Body of pancreas (tissue), 4 donors: ENCODE measurements around the gene TXNIP. TPM values are rescaled to one million over a fixed set of nuclear protein-coding genes. Genes with fewer than 3 reads are reported as not detected.

Source experiments
- ATAC-seq: fragments of 150-250 bp; one replicate; pipeline ENCODE4 v1.9.1; 2016
- DNase-seq, 4 donors: peaks; one replicate each; pipeline ENCODE4 v3.0.0-alpha.2; 2019
- H3K27ac ChIP-seq, 4 donors: fragments of 200-600 bp; sonication (generic); 1 replicate in 3 of 4; 2 replicates in 1 of 4; pipeline versions ENCODE4 v1.5.1 to v1.6.1; 2016 to 2019; ENCODE audit warnings: mild to moderate bottlenecking in 1 of 4, mixed read lengths in 1 of 4, moderate library complexity in 1 of 4
- H3K27me3 ChIP-seq, 2 donors: fragments of 200-600 bp; sonication (generic); one replicate each; pipeline ENCODE4 v1.6.0; 2016; ENCODE audit warnings: mild to moderate bottlenecking in 1 of 2
- H3K36me3 ChIP-seq, 2 donors: fragments of 200-600 bp; sonication (generic); replicated peaks in 1 of 2; 2 replicates each; pipeline ENCODE4 v1.5.1; 2016; ENCODE audit warnings: low read depth in 2 of 2; ENCODE audit not compliant: insufficient read depth in 1 of 2
- H3K4me1 ChIP-seq: fragments of 200-600 bp; sonication (generic); one replicate; pipeline ENCODE4 v1.6.0; 2016
- H3K4me3 ChIP-seq, 2 donors: fragments of 200-600 bp; sonication (generic); 1 replicate in 1 of 2; 2 replicates in 1 of 2; pipeline ENCODE4 v1.5.1; 2016 to 2019
- H3K9me3 ChIP-seq, 3 donors: fragments of 200-600 bp; sonication (generic); 1 replicate in 2 of 3; 2 replicates in 1 of 3; pipeline ENCODE4 v1.5.1; 2016
- POLR2A ChIP-seq, 3 donors: fragments of 450-650 bp; IDR thresholded peaks; one replicate each; pipeline ENCODE4 v1.6.1; 2016; ENCODE audit warnings: antibody characterized with exemption in 3 of 3, mild to moderate bottlenecking in 2 of 3
- WGBS, 2 donors: methylation state at CpG; one replicate each; pipeline ENCODE4 v1.1.5; 2017; 5-methylcytosine and 5-hydroxymethylcytosine counted together
- intact Hi-C: fragments of 100-400 bp; cut with DNase I; formaldehyde crosslinking; loops from one replicate; pipeline ENCODE4 v1.15.1; 2023
- total RNA-seq, 2 donors: library from RNA; depleted of rRNA; stranded (reverse); fragments of >200 nt; gene quantifications; one replicate each; pipeline ENCODE4 v1.1.0, GENCODE V29; 2016
- TF ChIP-seq, protein P1 (sequence below), 7 experiments: fragments of 450-650 bp in 4 of 7; fragments of 200-600 bp in 3 of 7; sonication (generic) in 3 of 7; IDR thresholded peaks; one replicate each; pipeline ENCODE4 v1.5.1; 2016 to 2019; ENCODE audit warnings: antibody characterized with exemption in 7 of 7

The TXNIP gene
- total RNA-seq, 2 donors from 2014 or later, result 414 to 820 TPM

DNA sequence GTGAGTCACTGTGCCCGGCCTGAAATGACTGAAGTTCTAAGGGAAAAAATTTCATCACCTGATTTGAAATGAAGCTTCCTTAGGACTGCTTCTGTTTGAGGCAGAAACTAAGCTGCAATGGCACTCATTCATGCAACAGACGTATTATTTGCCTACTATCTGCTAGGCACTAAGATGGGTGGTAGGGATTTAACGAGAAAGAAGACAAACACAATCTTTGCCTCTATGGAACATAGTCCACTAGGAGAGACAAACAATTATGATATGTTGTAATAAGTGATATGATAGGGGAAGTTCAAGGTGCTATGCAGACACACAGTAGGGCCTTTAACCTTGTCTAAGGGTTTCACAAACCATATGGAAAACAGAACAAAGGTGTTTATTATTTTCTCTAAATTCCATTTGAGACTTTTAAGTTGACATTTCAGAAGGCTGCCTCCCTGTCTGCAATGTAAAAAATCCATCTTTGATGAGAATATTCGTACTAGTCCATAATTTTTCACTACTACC, 49.8 kb downstream of the TXNIP start:
- no peak overlapping the region for H3K4me3 ChIP-seq
- DNase-seq, result no peak
- no peaks in the 10 kb centered on the region for H3K36me3 ChIP-seq
- no peaks in the 10 kb centered on the region for H3K9me3 ChIP-seq
- H3K27ac ChIP-seq, result no peak overlapping the region
- TF ChIP-seq, protein P1, sequence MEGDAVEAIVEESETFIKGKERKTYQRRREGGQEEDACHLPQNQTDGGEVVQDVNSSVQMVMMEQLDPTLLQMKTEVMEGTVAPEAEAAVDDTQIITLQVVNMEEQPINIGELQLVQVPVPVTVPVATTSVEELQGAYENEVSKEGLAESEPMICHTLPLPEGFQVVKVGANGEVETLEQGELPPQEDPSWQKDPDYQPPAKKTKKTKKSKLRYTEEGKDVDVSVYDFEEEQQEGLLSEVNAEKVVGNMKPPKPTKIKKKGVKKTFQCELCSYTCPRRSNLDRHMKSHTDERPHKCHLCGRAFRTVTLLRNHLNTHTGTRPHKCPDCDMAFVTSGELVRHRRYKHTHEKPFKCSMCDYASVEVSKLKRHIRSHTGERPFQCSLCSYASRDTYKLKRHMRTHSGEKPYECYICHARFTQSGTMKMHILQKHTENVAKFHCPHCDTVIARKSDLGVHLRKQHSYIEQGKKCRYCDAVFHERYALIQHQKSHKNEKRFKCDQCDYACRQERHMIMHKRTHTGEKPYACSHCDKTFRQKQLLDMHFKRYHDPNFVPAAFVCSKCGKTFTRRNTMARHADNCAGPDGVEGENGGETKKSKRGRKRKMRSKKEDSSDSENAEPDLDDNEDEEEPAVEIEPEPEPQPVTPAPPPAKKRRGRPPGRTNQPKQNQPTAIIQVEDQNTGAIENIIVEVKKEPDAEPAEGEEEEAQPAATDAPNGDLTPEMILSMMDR (IDR thresholded peaks at IDR 0.05), result no peak
- no peak for TF ChIP-seq POLR2A (IDR thresholded peaks at IDR 0.05)
- intact Hi-C loops, result no loop called here
- WGBS, 2 donors, result 88 to 91% methylated on average over 4 of the region's 4 CpGs
- no peaks in the 10 kb centered on the region for H3K27me3 ChIP-seq
- no peaks in the 10 kb centered on the region for H3K4me1 ChIP-seq
- no peak for ATAC-seq

DNA sequence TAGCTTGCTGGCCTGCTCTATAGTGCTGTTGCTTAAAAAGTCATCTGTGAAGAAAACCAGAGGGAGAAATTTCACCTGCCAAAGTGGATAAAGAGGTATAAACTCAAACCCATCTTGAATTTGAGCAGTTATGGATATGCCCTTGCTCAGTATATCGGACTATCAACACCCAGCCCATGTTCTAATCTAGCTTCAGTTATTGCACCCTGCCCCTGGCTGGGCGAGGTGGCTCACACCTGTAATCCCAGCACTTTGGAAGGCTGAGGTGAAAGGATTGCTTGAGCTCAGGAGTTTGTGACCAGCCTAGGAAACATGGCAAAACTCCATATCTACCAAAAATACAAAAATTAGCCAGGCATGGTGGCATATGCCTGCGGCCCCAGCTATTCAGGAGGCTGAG, 51.8 kb downstream of the TXNIP start:
- no peak overlapping the region for H3K27ac ChIP-seq
- H3K27me3 ChIP-seq, result no peaks in the 10 kb centered on the region
- no peak overlapping the region for H3K4me3 ChIP-seq
- H3K9me3 ChIP-seq, result no peaks in the 10 kb centered on the region
- intact Hi-C loops, result no loop called here
- ATAC-seq (no peak), DNase-seq (no peak)
- 90 to 100% methylated on average over 2 to 3 of the region's 3 CpGs for WGBS, 2 donors
- H3K4me1 ChIP-seq, result no peaks in the 10 kb centered on the region
- TF ChIP-seq, protein P1 (IDR thresholded peaks at IDR 0.05), result no peak
- TF ChIP-seq POLR2A (IDR thresholded peaks at IDR 0.05), result no peak
- no peaks in the 10 kb centered on the region for H3K36me3 ChIP-seq

DNA sequence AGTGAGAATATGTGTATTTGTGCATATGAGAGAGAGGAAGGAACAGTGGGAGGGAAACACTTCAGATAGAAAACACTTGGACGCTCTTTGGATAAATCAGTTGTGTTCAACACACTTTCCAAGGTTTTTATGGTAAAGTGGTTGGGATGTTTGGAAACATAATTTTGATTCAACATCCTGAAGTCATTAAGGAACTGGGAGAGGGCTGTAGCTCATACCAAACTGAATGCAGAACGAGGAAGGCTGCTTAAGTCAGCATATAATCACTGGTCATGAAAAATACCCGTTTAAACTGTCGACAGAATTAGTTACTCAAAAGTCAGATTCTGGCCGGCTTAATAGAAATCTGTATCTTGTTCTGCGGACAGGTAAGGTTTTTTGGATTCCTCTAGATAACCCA, 53.5 kb downstream of the TXNIP start:
- Histone ChIP-seq H3K27me3 (no peaks in the 10 kb centered on the region), H3K36me3 (no peaks in the 10 kb centered on the region), H3K4me1 (no peaks in the 10 kb centered on the region), H3K9me3 (no peaks in the 10 kb centered on the region), H3K4me3 (no peak overlapping the region), H3K27ac (no peak overlapping the region)
- WGBS, 2 donors, result 76 to 80% methylated on average over 6 of the region's 6 CpGs
- intact Hi-C loops, result no loop called here
- DNase-seq (no peak), ATAC-seq (no peak)
- TF ChIP-seq, protein P1 (IDR thresholded peaks at IDR 0.05), result no peak
- no peak for TF ChIP-seq POLR2A (IDR thresholded peaks at IDR 0.05)

Other genes with a start within 250 kb of the TXNIP start
- 10 to 100 TPM; 12.7 to 13.2 TPM for gene RNF115, start 172.5 kb downstream of the TXNIP start, total RNA-seq
- 10 to 100 TPM; 15.6 to 31.6 TPM for gene POLR3C, start 172.4 kb downstream of the TXNIP start, total RNA-seq
- 1 to 10 TPM in 1 of 2 donors, not detected in 1; 1.6 TPM for gene NUDT17, start 150.9 kb downstream of the TXNIP start, total RNA-seq
- 10 to 100 TPM; 14.2 to 17.6 TPM for gene PIAS3, start 137.5 kb downstream of the TXNIP start, total RNA-seq
- 1 to 10 TPM in 1 of 2 donors, under 1 TPM in 1; 0.26 to 1.3 TPM for gene ANKRD35, start 110.7 kb downstream of the TXNIP start, total RNA-seq
- 1 to 10 TPM; 4.0 to 5.7 TPM for gene ITGA10, start 86.5 kb downstream of the TXNIP start, total RNA-seq
- gene PEX11B, start 77.9 kb downstream of the TXNIP start, total RNA-seq, result 10 to 100 TPM; 10.5 to 11.4 TPM
- 10 to 100 TPM; 47.2 to 70.2 TPM for gene RBM8A, start 69.1 kb downstream of the TXNIP start, total RNA-seq
- gene LIX1L, start 38.6 kb downstream of the TXNIP start, total RNA-seq, result 10 to 100 TPM in 1 of 2 donors, 1 to 10 TPM in 1; 8.3 to 16.5 TPM
- under 1 TPM in 1 of 2 donors, not detected in 1; 0.66 TPM for gene ANKRD34A, start 32.0 kb downstream of the TXNIP start, total RNA-seq
- 1 to 10 TPM; 7.8 to 8.6 TPM for gene POLR3GL, start 31.9 kb downstream of the TXNIP start, total RNA-seq
- not detected for gene HJV, start 25.2 kb upstream of the TXNIP start, total RNA-seq
- 1 to 10 TPM in 1 of 2 donors, under 1 TPM in 1; 0.33 to 2.6 TPM for gene NBPF10, start 148.2 kb upstream of the TXNIP start, total RNA-seq
- 10 to 100 TPM; 50.8 to 55.5 TPM for gene NOTCH2NLA, start 232.4 kb upstream of the TXNIP start, total RNA-seq